ENCODE data around the gene SNAPC2.

SNAPC2 gene

DNA sequence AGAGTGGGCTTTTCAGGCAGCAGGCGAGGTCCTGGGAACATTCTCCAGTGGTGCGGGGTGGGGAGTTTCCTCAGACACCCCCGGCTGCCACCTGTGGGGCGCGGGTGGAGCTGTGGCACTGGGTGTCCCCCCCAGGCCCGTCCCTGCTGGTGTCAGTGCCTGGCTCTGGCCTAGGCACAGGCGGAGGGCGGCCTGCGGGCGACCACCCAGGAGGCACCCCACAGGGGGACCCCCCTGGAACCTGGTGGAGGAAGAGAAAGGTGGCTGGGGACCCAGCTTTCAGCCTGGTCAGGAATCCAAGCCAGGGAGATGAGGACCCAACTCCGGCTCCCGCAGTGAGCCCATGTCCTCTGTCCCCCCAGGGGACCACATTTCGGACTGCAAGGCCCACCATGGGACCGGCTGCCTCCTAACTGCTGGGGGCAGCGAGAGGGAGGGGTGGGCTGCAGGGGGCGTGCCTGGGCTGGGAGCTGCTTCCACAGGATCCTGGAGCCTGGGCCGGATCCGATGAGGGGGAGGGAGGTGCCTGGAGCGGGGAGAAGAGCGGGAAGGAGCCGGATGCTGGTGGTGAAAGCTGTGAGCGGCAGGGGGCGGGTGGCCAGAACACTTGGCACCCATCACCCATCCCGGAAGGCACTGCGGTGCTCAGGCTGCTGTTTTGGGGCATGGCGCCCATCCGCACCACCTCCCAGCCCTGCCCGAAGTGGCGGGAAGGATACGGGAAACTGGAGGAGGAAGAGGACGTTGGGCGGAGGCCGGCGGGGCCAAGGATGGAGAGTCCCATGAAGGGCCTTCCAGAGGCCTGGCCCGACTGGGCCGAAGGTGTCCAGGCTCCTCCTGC lies 11.3 kb downstream of the SNAPC2 start:
- TF ChIP-seq, protein P1, sequence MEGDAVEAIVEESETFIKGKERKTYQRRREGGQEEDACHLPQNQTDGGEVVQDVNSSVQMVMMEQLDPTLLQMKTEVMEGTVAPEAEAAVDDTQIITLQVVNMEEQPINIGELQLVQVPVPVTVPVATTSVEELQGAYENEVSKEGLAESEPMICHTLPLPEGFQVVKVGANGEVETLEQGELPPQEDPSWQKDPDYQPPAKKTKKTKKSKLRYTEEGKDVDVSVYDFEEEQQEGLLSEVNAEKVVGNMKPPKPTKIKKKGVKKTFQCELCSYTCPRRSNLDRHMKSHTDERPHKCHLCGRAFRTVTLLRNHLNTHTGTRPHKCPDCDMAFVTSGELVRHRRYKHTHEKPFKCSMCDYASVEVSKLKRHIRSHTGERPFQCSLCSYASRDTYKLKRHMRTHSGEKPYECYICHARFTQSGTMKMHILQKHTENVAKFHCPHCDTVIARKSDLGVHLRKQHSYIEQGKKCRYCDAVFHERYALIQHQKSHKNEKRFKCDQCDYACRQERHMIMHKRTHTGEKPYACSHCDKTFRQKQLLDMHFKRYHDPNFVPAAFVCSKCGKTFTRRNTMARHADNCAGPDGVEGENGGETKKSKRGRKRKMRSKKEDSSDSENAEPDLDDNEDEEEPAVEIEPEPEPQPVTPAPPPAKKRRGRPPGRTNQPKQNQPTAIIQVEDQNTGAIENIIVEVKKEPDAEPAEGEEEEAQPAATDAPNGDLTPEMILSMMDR (IDR thresholded peaks at IDR 0.05; ENCODE audit: low read depth, low read length), result no peak
- H3K4me3 ChIP-seq (replicated peaks in 1 of 2; ENCODE audit: low read depth in 2 of 2, low read length in 2 of 2), result no peak overlapping the region
- no peak for DNase-seq (ENCODE audit: low read depth in 2 of 2)

- no peak overlapping the region for H3K4me3 ChIP-seq (replicated peaks in 1 of 2; ENCODE audit: low read depth in 2 of 2, low read length in 2 of 2)
- TF ChIP-seq, protein P1 (IDR thresholded peaks at IDR 0.05; ENCODE audit: low read depth, low read length), result no peak
- DNase-seq (ENCODE audit: low read depth in 2 of 2), result no peak
Measured at GRCh38 chr19:7932276-7932929, 12.3 kb downstream of the SNAPC2 start.

GRCh38 chr19:7932930-7933300 lies 12.8 kb downstream of the SNAPC2 start:
- H3K4me3 ChIP-seq (replicated peaks in 1 of 2; ENCODE audit: low read depth in 2 of 2, low read length in 2 of 2), result no peak overlapping the region
- DNase-seq (ENCODE audit: low read depth in 2 of 2), result no peak
- TF ChIP-seq, protein P1 (IDR thresholded peaks at IDR 0.05; ENCODE audit: low read depth, low read length), result no peak

GRCh38 chr19:7933411-7933810 lies 13.3 kb downstream of the SNAPC2 start:
- H3K4me3 ChIP-seq (replicated peaks in 1 of 2; ENCODE audit: low read depth in 2 of 2, low read length in 2 of 2), result no peak overlapping the region
- no peak for DNase-seq (ENCODE audit: low read depth in 2 of 2)
- TF ChIP-seq, protein P1 (IDR thresholded peaks at IDR 0.05; ENCODE audit: low read depth, low read length), result peak; percentile 36

- TF ChIP-seq, protein P1 (IDR thresholded peaks at IDR 0.05; ENCODE audit: low read depth, low read length), result no peak
- DNase-seq (ENCODE audit: low read depth in 2 of 2), result no peak
- H3K4me3 ChIP-seq (replicated peaks in 1 of 2; ENCODE audit: low read depth in 2 of 2, low read length in 2 of 2), result no peak overlapping the region
Measured at GRCh38 chr19:7933828-7934725, 13.9 kb downstream of the SNAPC2 start.

GRCh38 chr19:7934766-7935165 lies 14.6 kb downstream of the SNAPC2 start:
- no peak overlapping the region for H3K4me3 ChIP-seq (replicated peaks in 1 of 2; ENCODE audit: low read depth in 2 of 2, low read length in 2 of 2)
- TF ChIP-seq, protein P1 (IDR thresholded peaks at IDR 0.05; ENCODE audit: low read depth, low read length), result no peak
- DNase-seq (ENCODE audit: low read depth in 2 of 2), result no peak

Data from cardiac fibroblast (primary cell).